Activated CD4-positive, alpha-beta memory T cell treated with anti-CD3 and anti-CD28 coated beads for 36 hours (primary cell): Measurements from ENCODE around the gene PVALB. TPM values are rescaled to one million over a fixed set of nuclear protein-coding genes. Genes with fewer than 3 reads are reported as not detected.

Experiments used
- CTCF ChIA-PET: fragments of 350-600 bp; sonication (Branson Sonifier 250); formaldehyde crosslinking; loops from one replicate; lab custom pipeline; 2021; ENCODE audit warnings: antibody characterized with exemption, inconsistent platforms; lab: Charles Lee
- POLR2A ChIA-PET: fragments of 350-600 bp; sonication (Branson Sonifier 250); formaldehyde crosslinking; loops from one replicate; lab custom pipeline; 2021; ENCODE audit warnings: antibody characterized with exemption; lab: Charles Lee
- DNase-seq: peaks from one replicate; pipeline ENCODE4 v3.0.0-alpha.2; 2020
- H3K27ac Mint-ChIP-seq: one replicate; pipeline ENCODE4 v1.8.0; 2021; ENCODE audit warnings: mixed read lengths
- H3K27me3 Mint-ChIP-seq: one replicate; pipeline ENCODE4 v1.8.0; 2021; ENCODE audit warnings: mixed read lengths
- H3K36me3 Mint-ChIP-seq: one replicate; pipeline ENCODE4 v1.8.0; 2021; ENCODE audit warnings: mixed read lengths
- H3K4me1 Mint-ChIP-seq: one replicate; pipeline ENCODE4 v1.8.0; 2021; ENCODE audit warnings: low read depth, mixed read lengths
- H3K4me3 Mint-ChIP-seq: one replicate; pipeline ENCODE4 v1.8.0; 2021; ENCODE audit warnings: mild to moderate bottlenecking, mixed read lengths
- H3K9me3 Mint-ChIP-seq: one replicate; pipeline ENCODE4 v1.8.0; 2021; ENCODE audit warnings: mixed read lengths
- intact Hi-C: fragments of 100-400 bp; cut with micrococcal nuclease; formaldehyde crosslinking; loops from one replicate; pipeline ENCODE4 v1.15.1; 2023
- total RNA-seq, 2 experiments: library from RNA; stranded (reverse); gene quantifications; one replicate each; pipeline ENCODE4 v1.2.3, GENCODE V29; 2021

Gene PVALB
- total RNA-seq, 2 experiments from 2014 or later = not detected

DNA sequence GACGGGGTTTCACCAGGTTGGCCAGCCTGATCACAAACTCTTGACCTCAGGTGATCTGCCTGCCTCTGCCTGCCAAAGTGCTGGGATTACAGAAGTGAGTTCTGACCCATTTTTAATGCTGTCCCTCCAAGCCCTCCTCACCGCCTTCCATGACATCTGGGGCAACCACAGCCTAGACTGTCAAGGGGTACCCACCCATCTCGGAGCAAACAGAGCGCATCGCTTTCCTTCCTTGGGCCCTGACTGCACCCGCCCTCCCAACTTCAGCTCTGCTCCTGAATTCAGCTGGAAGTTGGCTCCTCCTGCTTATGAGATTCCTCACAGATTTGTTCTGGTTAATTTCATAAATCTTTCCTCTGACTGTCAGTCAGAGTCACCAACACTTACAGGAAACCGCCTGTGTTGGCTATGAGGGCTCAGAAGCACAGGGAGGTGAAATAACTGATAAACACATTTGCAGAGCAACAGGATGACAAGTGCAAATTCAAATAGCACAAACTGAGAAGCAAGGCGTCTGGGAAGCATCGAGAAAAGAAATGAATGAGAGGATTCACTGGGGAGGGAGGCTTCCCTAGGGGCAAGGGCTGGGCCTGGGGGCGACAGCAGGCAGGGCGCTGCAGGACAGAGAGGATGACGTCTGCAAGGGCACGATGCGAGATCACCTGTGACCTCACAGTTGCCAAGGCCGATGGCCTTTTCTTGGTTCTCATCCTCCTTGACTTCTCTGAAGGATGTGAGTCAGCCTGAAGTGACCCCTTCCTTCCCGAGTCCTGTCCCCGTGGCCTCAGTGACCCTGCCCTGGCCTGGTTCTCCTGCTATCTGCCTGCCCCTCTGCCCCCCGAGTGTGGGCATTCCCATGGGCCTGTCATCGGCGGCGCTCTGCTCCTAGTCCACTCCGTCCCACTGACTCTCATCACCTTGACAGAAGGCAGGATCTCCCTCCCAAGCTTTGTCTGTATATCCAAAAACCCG is 47.0 kb downstream of the PVALB start:
- ChIA-PET CTCF (interaction anchor here (1.3 kb wide), 1 partner anchor 13 kb away, joined by 3 read pairs; no protein-coding TSS in a partner anchor), POLR2A (no interaction called here)
- no peak for DNase-seq
- H3K4me3 Mint-ChIP-seq = no peak overlapping the region
- intact Hi-C loops = no loop called here
- H3K27me3 Mint-ChIP-seq = no peaks in the 10 kb centered on the region
- H3K27ac Mint-ChIP-seq = no peak overlapping the region
- H3K36me3 Mint-ChIP-seq = no peaks in the 10 kb centered on the region
- no peaks in the 10 kb centered on the region for H3K9me3 Mint-ChIP-seq
- H3K4me1 Mint-ChIP-seq = peaks cover under 1% of the 10 kb centered on the region

DNA sequence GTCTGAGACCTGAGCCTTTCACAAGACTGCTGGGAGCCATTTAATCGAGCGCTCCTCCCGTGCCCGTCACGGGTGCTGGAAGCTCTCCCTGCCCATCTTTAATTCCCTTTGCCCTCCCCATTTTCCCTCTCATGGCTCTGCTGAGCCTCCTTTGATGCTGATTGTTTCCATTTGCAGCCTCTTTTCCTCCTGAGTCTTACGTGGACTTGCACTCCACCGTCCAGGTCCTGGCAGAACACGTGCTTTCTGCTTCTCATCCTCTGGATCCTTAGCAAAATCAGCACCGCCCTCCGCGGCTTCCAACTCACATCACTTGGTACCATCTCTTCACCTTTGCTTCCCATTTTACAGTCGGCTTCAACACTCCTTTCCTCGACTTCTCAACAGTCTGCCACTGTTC is 48.2 kb downstream of the PVALB start:
- Mint-ChIP-seq H3K27ac (no peak overlapping the region), H3K4me1 (no peaks in the 10 kb centered on the region), H3K27me3 (no peaks in the 10 kb centered on the region), H3K36me3 (no peaks in the 10 kb centered on the region), H3K9me3 (no peaks in the 10 kb centered on the region), H3K4me3 (no peak overlapping the region)
- no peak for DNase-seq
- ChIA-PET CTCF (interaction anchor here (1.2 kb wide), 1 partner anchor 204 kb away, joined by 3 read pairs; no protein-coding TSS in a partner anchor), POLR2A (no interaction called here)
- intact Hi-C loops = no loop called here

GRCh38 chr22:36768141-36768540 is 48.7 kb downstream of the PVALB start:
- H3K9me3 Mint-ChIP-seq = no peaks in the 10 kb centered on the region
- H3K4me3 Mint-ChIP-seq = no peak overlapping the region
- intact Hi-C loops = no loop called here
- ChIA-PET POLR2A (no interaction called here), CTCF (interaction anchor here (1.2 kb wide), 1 partner anchor 205 kb away, joined by 3 read pairs; no protein-coding TSS in a partner anchor)
- H3K27ac Mint-ChIP-seq = no peak overlapping the region
- H3K4me1 Mint-ChIP-seq = no peaks in the 10 kb centered on the region
- DNase-seq = no peak
- H3K36me3 Mint-ChIP-seq = no peaks in the 10 kb centered on the region
- no peaks in the 10 kb centered on the region for H3K27me3 Mint-ChIP-seq

DNA sequence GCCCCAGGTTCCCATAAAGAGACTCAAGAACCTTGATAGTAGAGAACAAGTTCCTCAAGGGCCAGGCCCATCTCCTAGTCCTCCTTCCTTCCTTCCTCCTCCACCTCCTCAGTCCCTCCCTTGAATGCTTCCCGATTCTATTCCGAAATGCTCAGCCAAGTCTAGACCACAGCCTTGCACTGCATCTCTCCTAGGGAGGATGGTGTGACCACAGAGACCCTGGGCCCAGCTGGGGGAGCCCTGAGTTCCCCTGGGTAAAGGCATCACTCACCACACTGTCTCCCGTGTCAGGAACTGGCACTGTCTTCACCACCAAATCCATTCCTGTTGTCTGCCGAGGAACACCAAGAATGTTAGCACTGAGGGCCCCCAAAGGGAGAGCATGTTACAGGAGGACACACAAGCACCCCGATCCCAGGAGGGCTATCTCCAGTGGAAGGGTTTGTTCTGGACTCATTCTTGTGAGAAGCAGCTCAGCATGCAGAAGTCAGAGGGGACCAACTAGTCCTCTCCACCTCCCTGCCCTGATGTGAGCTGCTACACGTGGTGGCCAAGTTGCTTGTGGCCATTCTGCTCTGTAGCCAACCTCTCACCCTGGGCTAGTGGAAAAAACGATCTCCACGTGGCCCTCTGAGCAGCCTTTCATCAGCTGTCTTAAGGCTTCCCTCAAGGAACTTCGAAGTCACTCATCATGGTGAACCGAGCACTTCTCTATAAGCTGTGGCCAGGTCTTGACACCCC is 49.6 kb downstream of the PVALB start:
- Mint-ChIP-seq H3K36me3 (peaks cover 3% of the 10 kb centered on the region), H3K4me3 (no peak overlapping the region), H3K4me1 (no peaks in the 10 kb centered on the region), H3K27me3 (no peaks in the 10 kb centered on the region), H3K27ac (no peak overlapping the region), H3K9me3 (no peaks in the 10 kb centered on the region)
- ChIA-PET CTCF (interaction anchor here (1.0 to 1.4 kb wide), 2 partner anchors 10 to 211 kb away, joined by 4 to 5 read pairs; no protein-coding TSS in a partner anchor), POLR2A (no interaction called here)
- intact Hi-C loops = no loop called here
- no peak for DNase-seq

GRCh38 chr22:36765943-36766450 is 50.8 kb downstream of the PVALB start:
- ChIA-PET POLR2A (no interaction called here), CTCF (interaction anchor here (0.6 to 2.3 kb wide), 3 partner anchors 10 to 212 kb away, joined by 3 to 6 read pairs (median 5); partner anchors contain the start of gene IFT27)
- no peak for DNase-seq
- no peak overlapping the region for H3K27ac Mint-ChIP-seq
- H3K36me3 Mint-ChIP-seq = peaks cover 3% of the 10 kb centered on the region
- no peak overlapping the region for H3K4me3 Mint-ChIP-seq
- no peaks in the 10 kb centered on the region for H3K9me3 Mint-ChIP-seq
- intact Hi-C loops = no loop called here
- H3K4me1 Mint-ChIP-seq = no peaks in the 10 kb centered on the region
- no peaks in the 10 kb centered on the region for H3K27me3 Mint-ChIP-seq

GRCh38 chr22:36765131-36765942 is 51.5 kb downstream of the PVALB start:
- CTCF ChIA-PET = interaction anchor here (1.4 to 2.7 kb wide), 3 partner anchors 10 to 213 kb away, joined by 5 to 9 read pairs (median 6); partner anchors contain the start of gene IFT27
- H3K27ac Mint-ChIP-seq = no peak overlapping the region
- no peaks in the 10 kb centered on the region for H3K4me1 Mint-ChIP-seq
- H3K36me3 Mint-ChIP-seq = peaks cover 3% of the 10 kb centered on the region
- H3K27me3 Mint-ChIP-seq = no peaks in the 10 kb centered on the region
- no peak for DNase-seq
- intact Hi-C loops = no loop called here
- H3K9me3 Mint-ChIP-seq = no peaks in the 10 kb centered on the region
- POLR2A ChIA-PET = no interaction called here
- no peak overlapping the region for H3K4me3 Mint-ChIP-seq

DNA sequence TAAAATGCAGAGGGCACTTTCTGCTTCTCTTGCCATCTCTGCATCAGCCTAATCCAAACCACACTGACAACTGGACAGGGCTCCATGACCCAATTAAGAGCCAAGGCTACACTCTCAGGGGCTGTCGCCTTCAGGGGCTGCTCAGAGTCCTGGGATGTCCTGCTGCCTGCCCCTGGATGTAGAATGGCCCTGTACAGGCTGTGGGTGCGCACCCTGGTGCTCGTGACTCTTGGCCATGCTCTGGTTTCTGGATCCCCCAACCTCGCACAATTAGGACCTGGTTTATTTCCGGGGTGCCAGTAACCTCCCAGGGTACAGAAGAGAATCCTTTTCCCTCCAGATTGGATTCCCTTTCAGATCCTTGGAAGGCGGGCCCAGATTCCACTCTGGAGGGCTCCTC is 52.2 kb downstream of the PVALB start:
- Mint-ChIP-seq H3K9me3 (no peaks in the 10 kb centered on the region), H3K36me3 (peaks cover 3% of the 10 kb centered on the region), H3K4me1 (no peaks in the 10 kb centered on the region), H3K27ac (no peak overlapping the region), H3K27me3 (no peaks in the 10 kb centered on the region), H3K4me3 (no peak overlapping the region)
- intact Hi-C loops = no loop called here
- POLR2A ChIA-PET = no interaction called here
- CTCF ChIA-PET = interaction anchor here (1.1 to 2.7 kb wide), 3 partner anchors 8 to 18 kb away, joined by 3 to 9 read pairs (median 6); partner anchors contain the start of gene IFT27
- DNase-seq = no peak

DNA sequence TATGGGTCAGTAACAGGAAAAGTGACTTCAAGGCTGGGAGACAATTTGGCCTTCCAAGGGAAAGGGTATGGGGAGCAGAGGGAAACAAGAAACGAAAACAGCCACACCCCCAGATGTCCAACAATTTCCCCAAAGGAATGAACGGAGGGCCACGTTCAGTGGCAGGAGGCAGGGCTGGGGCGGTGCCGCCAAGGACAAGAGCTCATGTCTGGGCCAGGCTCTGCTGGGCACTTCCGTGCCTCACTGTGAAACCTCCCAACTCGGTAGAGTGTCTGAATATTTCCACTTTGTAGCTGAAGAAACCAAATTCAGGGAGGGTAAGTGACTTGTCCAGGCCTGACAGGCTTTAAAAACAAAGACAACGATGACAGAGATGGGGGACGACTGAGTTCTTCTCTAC is 52.8 kb downstream of the PVALB start:
- Mint-ChIP-seq H3K36me3 (peaks cover 3% of the 10 kb centered on the region), H3K4me1 (no peaks in the 10 kb centered on the region), H3K27ac (no peak overlapping the region), H3K4me3 (no peak overlapping the region), H3K9me3 (no peaks in the 10 kb centered on the region), H3K27me3 (no peaks in the 10 kb centered on the region)
- ChIA-PET CTCF (interaction anchor here (1.1 to 2.7 kb wide), 3 partner anchors 8 to 18 kb away, joined by 3 to 9 read pairs (median 6); partner anchors contain the start of gene IFT27), POLR2A (no interaction called here)
- intact Hi-C loops = no loop called here
- DNase-seq = no peak

DNA sequence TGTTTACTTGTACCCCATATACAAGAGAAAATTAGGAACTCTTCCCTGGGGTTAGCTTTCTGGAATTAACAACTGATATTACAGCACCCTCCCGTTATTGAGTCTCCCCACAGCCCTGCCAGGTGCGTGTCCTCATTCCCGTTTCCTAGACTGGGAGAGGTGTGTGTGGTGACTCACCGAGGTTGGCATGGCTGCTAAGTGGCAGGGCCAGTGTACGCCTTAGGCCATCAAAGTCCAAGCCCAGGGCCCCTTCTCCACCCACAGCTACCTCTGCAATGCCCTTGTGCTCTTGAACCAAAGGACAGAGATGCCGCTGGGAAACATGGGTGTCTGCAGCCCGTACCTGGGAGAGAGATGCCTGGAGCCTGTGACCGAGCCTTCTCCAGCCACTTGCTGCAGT is 53.3 kb downstream of the PVALB start:
- peaks cover 3% of the 10 kb centered on the region for H3K36me3 Mint-ChIP-seq
- ChIA-PET POLR2A (no interaction called here), CTCF (interaction anchor here (1.1 to 2.7 kb wide), 2 partner anchors 9 to 19 kb away, joined by 3 to 9 read pairs; no protein-coding TSS in a partner anchor)
- no peak overlapping the region for H3K4me3 Mint-ChIP-seq
- no peak for DNase-seq
- H3K27me3 Mint-ChIP-seq = no peaks in the 10 kb centered on the region
- H3K27ac Mint-ChIP-seq = no peak overlapping the region
- no peaks in the 10 kb centered on the region for H3K9me3 Mint-ChIP-seq
- intact Hi-C loops = no loop called here
- no peaks in the 10 kb centered on the region for H3K4me1 Mint-ChIP-seq

DNA sequence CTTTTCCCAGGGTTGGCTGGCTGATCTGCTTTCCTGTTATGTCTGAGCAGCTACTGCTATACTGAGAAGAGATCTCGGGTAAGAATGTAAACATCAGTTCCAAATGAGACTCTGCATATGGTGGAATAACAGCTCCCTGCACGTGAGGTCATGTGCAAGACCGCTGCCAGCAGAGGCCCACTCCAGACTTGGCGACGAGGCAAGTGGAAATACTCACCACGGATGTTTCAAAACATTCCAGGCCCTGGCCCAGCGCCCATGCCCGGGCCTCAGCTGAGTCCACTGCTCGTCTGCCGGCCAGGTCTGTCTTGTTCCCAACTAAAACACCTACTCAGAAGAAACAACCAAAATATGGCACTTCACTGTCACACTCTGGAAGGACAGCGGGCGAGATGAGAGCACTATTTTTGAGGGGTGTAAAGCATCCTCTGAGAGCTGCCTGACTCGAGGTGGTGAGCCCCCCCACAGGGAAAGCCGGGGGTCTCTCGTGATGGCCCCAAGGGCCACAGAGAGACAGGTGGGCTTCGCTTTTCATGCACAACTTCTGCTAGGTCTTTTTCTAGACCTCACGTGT is 54.1 kb downstream of the PVALB start:
- no peak overlapping the region for H3K27ac Mint-ChIP-seq
- DNase-seq = no peak
- peaks cover 3% of the 10 kb centered on the region for H3K36me3 Mint-ChIP-seq
- POLR2A ChIA-PET = no interaction called here
- no peaks in the 10 kb centered on the region for H3K4me1 Mint-ChIP-seq
- H3K9me3 Mint-ChIP-seq = no peaks in the 10 kb centered on the region
- no peak overlapping the region for H3K4me3 Mint-ChIP-seq
- no peaks in the 10 kb centered on the region for H3K27me3 Mint-ChIP-seq
- intact Hi-C loops = no loop called here
- CTCF ChIA-PET = interaction anchor here (0.5 to 2.7 kb wide), 2 partner anchors 19 to 137 kb away, joined by 3 to 9 read pairs; no protein-coding TSS in a partner anchor
